Measurements from ENCODE around the gene GCHFR.

GRCh38 chr15:40764629-40765103, 798 bp downstream of the GCHFR start:
- TF ChIP-seq CTCF (IDR thresholded peaks at IDR 0.05) (no peak), POLR2A (IDR thresholded peaks at IDR 0.05) (no peak)
